NOMO-1 treated with DMSO at 0.1 percent for 48 hours (cell line): ENCODE results near the gene IKBKE.

Source experiments
- DNase-seq: peaks from one replicate; lab custom pipeline; 2025; ENCODE audit not compliant: unreplicated experiment; lab: John Stamatoyannopoulos, UW

The IKBKE gene

DNA sequence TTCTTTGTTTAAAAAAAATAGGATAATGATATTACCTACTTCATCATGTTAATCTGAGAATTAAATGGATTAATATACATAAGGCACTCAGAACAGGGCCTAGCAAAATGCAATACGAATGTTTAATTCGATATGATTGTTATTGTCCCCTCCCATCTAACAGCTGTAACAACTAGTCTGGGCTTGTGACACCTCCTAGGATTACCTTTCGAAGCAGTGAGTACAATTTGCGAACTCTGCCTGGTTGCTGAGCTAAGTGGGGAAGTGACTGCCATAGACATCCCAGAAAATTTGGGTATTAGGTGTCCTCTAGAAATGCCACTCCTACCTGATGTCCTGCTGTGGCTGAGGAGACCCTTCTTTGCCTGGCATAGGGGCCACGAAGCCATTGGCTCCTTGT, 40.1 kb downstream of the IKBKE start:
- no peak for DNase-seq

- no peak for DNase-seq
Observed at GRCh38 chr1:206511362-206512057, 41.2 kb downstream of the IKBKE start.

- no peak for DNase-seq
Observed at GRCh38 chr1:206512058-206512850, 42.0 kb downstream of the IKBKE start.

DNA sequence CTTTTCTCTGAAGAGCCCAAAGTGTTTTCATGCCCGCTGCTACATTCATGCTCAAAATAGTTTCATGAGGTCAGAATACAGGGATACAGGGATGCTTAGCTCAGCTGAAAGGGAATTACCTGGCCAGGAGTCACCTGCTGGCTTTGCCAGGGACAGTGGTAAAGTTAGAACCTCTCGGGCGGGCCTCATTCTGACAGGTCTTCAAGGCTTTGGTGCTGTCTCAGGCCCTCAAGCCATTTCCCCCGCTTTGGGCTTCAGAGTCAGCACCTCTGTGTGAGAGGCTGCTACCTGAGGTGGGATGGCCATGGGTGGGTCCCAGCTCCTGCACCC, 42.5 kb downstream of the IKBKE start:
- DNase-seq, result no peak

DNA sequence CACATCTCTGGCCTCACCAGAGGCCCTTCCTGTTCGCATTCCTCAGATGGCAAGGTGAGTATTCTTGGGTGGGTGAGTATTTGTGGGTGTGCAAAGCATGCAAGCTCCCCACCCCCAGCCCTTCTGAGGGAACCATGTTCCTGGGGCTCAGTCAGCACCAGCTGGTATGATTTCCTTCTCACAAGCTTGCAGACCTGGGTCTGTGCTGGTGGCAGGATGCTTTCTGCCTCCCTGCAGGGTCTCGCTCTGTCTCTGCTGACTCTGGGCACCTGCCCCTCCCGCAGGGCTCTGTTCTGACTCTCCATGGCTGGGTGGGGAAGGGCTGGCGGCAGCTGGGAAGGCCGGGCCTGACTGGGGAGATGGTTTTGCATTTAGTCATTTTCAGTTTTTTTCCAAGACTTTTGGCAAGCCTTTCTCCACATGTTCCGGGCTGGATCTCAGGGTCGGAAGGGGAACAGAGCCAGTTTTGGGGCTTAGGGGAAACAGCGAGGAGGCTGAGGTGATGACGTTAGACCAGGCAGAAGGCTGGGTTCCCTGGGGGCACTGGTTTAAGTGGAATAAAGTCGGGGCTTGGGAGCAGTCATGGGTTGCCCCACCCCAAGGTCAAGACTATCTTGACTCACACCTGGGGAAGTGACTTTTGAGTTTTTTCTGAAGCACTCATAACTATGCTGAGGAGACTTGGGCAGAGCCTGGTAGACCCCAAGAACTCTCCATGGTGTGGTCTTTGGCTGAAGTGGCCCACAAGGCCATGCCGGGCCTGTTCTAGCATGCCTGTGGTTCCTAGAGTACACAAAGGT, 43.2 kb downstream of the IKBKE start:
- DNase-seq, result no peak

DNA sequence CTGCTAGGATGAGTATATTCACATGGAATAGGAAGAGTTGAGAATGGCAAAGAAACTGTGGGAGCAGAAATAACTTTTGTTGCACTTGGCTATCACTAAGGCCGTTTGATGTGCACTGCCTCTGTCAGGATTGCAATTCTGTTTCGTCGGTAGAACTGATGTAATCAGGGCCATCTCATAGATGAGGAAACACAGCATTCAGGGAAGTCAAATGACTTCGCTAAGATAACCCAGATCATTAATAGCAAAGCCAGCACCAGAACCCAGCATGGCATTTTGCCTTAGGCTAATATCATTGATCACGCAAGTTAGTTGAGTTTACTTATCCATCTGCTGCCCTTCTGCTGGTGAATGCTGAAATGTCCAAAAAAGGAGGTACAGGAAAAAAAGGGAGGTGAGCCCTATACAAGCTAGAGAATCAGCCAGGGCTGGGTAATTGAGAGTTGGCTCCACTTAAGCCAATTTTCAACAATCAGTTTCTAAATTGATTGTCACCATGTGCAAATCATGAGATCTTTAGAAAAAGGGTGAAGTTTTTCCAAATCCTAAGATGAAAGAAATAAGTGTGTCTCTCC, 44.6 kb downstream of the IKBKE start:
- peak; percentile 72 for DNase-seq

DNA sequence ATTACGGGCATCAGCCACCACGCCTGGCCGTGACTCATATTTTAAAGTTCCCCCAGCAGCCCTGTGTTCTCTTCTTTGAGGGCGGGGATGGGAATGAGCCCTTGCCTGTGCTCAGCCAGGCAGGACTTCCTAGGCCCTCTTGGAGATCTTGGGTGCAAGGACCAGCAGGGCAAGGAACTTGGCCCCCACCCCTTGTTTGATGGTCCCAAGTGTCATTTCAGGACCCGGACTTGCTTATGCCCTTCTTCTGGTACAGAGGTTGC, 46.4 kb downstream of the IKBKE start:
- no peak for DNase-seq

GRCh38 chr1:206517784-206518183, 47.5 kb downstream of the IKBKE start:
- DNase-seq, result no peak

DNA sequence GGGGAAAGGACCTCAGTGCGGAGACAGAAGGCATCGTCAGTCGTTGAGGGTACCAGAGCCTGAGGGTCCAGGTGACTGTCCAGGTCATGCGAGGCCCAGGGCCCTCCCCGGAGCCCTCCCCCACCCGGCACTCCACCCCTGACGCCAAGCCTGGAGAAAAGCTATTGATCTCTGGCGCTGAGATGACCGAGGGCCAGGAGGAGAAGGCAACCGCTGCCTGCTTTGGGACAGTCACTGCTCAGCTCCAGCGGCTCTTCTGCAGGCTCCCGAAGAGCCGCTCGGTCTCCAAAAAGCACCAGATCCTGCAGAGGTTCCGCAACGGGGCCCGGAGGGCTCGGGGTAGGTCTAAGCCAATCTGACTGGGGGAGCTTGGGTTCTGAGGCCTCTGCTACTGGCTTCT, 47.9 kb downstream of the IKBKE start:
- DNase-seq, result no peak

DNA sequence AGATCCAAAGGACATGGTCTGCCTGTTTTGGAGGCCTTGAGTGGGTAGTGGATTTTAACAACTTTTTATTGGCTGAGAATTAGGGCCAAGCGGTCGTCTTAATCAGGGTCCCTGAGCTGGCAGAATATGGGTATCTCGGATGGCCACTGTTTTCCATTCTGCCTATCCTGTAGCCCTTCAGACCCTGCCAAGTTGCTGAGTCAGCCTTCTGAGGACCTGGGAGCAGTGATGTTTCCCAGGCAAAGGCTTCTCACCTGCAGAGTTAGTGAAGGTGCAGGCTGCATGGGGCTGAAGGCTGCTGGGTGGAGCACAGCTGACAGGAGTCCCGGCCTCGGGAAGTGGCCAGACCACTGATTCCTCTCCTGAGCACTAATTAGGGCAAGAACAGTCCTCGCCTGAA, 48.5 kb downstream of the IKBKE start:
- DNase-seq, result no peak

GRCh38 chr1:206521127-206521526, 50.9 kb downstream of the IKBKE start:
- no peak for DNase-seq

DNA sequence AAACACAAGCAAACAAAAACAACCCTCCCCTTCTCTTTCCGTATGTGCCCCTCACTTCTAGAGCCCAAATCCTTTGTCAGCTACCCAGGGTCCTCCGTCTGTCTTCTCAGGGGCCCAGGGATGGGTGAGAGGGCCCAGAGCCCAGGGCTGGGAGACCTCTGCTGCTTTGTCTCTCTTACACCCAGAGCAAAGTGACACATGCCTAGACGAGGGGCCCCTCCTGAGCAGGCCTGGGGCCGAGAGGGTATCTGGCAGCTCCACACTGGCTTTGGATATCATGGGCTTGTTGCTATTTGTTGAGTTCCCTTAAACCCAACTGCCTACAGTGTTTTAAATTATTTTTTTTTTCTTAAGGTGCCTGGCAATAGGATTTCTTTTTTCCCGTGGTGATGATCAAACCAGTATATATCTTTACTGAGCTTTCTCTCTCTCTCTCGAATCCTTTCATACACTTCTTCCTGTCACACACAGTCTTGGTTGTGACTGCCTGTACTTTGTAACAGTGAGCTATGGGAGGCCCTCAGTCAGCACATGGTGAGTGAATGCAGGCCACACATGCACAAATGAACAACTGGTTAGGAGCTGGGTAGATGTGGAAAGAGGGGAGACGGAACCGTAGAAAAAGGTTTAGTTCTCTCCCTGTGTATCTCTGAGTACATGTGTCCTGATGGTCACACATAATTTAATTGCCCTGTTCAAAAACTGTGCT, 51.6 kb downstream of the IKBKE start:
- DNase-seq, result no peak

DNA sequence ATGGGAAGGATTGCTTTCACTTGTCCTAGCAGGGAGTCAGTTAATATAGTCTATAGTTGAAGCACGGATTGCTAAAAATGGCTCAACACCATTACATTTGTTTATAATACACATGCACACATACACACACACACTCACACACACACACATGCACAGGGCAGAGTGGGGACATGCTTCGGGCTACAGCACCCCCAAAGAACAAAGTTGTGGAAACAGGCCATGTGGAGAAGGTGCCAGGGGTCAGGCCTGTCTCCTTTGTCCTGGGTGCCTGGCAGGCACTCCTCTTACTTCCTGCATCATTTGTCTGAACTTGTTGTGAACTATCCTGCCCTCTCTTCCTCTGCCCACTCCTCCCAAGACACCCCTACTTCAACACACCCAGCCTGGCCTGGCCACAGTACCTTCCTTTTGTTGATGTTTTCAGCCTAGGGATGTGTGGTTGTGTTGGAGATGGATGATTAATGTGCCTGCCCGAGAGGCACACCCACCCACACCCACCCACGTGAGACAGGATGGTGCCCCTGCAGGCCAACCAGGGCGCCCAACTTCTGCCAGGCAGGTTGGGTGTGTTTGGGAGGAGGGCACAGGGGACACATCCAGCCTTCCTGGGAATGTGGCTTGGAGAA, 54.6 kb downstream of the IKBKE start:
- DNase-seq, result no peak

GRCh38 chr1:206526064-206526911, 56.0 kb downstream of the IKBKE start:
- no peak for DNase-seq

DNA sequence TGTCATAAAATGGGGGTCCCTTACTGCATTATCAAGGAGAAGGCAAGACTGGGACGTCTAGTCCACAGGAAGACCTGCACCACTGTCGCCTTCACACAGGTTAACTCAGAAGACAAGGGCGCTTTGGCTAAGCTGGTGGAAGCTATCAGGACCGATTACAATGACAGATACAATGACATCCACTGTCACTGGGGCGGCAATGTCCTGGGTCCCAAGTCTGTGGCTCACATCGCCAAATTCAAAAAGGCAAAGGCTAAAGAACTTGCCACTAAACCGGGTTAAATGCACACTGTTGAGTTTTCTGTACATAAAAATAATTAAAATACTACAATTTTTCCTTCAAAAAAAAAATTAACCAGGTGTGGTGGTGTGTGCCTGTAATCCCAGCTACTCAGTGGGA, 59.1 kb downstream of the IKBKE start:
- no peak for DNase-seq

GRCh38 chr1:206532368-206532767, 62.1 kb downstream of the IKBKE start:
- no peak for DNase-seq

GRCh38 chr1:206534552-206534951, 64.3 kb downstream of the IKBKE start:
- DNase-seq, result no peak

- DNase-seq, result no peak
Observed at GRCh38 chr1:206535853-206536188, 65.5 kb downstream of the IKBKE start.

GRCh38 chr1:206537141-206537540, 66.9 kb downstream of the IKBKE start:
- DNase-seq, result no peak
